ENCODE measurements around the gene IL12RB1.

DNA sequence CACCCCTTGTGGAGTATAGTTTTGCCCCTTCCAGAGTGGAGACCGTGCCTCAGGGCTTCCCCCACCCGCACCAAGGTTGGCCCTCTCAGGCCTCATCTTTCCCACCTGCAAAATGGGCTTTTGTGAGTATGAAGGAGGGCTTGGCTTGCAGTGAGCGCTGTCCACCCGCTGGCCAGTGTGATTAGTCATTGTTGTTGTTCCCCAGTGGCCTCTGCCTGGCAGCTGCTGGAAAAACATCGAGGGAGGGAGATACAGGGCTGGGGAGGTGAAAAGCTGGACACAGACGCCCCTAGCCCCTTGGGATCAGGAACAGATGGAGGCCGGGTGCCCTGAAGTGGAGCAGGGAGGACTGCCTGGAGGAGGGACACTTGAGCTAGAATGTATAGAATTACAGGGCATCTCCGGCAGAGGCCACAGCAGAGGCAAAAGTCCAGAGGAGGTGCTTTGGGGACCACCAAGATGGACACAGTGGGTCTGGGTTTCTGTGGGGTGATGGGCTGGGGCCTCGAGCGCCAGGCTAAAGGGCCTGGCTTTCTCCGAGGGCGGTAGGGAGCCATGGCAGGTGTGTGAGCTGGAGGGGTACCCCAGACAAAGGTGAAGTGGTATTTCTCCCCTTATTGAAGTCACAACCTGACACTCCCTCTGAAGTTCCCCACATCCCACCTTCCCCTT lies 3.9 kb upstream of the IL12RB1 start:
- TF ChIP-seq, protein P1, sequence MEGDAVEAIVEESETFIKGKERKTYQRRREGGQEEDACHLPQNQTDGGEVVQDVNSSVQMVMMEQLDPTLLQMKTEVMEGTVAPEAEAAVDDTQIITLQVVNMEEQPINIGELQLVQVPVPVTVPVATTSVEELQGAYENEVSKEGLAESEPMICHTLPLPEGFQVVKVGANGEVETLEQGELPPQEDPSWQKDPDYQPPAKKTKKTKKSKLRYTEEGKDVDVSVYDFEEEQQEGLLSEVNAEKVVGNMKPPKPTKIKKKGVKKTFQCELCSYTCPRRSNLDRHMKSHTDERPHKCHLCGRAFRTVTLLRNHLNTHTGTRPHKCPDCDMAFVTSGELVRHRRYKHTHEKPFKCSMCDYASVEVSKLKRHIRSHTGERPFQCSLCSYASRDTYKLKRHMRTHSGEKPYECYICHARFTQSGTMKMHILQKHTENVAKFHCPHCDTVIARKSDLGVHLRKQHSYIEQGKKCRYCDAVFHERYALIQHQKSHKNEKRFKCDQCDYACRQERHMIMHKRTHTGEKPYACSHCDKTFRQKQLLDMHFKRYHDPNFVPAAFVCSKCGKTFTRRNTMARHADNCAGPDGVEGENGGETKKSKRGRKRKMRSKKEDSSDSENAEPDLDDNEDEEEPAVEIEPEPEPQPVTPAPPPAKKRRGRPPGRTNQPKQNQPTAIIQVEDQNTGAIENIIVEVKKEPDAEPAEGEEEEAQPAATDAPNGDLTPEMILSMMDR (conservative IDR thresholded peaks at IDR 0.05; ENCODE audit: low read length) = no peak
- TF ChIP-seq EZH2phosphoT487 (IDR thresholded peaks at IDR 0.05; ENCODE audit: borderline replicate concordance, low read depth, low read length) = no peak

All from OCI-LY7 (cell line).